Gastroesophageal sphincter (tissue), 4 donors: ENCODE data around the gene ANKRD35. TPM values are rescaled to one million over a fixed set of nuclear protein-coding genes. Genes with fewer than 3 reads are reported as not detected.
"Not testable (repeated sequence)": the region's sequence is repeated elsewhere in the genome, so short reads cannot be mapped to it uniquely, and the experiment has no call there.

Source experiments
- ATAC-seq: fragments of 150-250 bp; one replicate; pipeline ENCODE4 v1.9.1; 2016; ENCODE audit warnings: mild to moderate bottlenecking, moderate library complexity
- H3K27ac ChIP-seq, 4 donors: fragments of 200-600 bp; sonication (generic) in 3 of 4; 1 replicate in 3 of 4; 2 replicates in 1 of 4; pipeline ENCODE4 v1.5.1; 2016 to 2019
- H3K27me3 ChIP-seq: fragments of 200-600 bp; sonication (generic); one replicate; pipeline ENCODE4 v1.5.1; 2019
- H3K36me3 ChIP-seq, 2 donors: fragments of 200-600 bp; sonication (generic); one replicate each; pipeline ENCODE4 v1.5.1; 2019; ENCODE audit warnings: control low read depth in 1 of 2
- H3K4me1 ChIP-seq, 3 donors: fragments of 200-600 bp; sonication (generic); 1 replicate in 2 of 3; 2 replicates in 1 of 3; pipeline ENCODE4 v1.5.1; 2016 to 2019; ENCODE audit warnings: control low read depth in 2 of 3
- H3K4me3 ChIP-seq, 2 donors: fragments of 200-600 bp; sonication (generic); one replicate each; pipeline ENCODE4 v1.5.1; 2019; ENCODE audit warnings: mild to moderate bottlenecking in 1 of 2, moderate library complexity in 1 of 2
- H3K9me3 ChIP-seq, 3 donors: fragments of 200-600 bp; sonication (generic); one replicate each; pipeline ENCODE4 v1.5.1; 2017 to 2019; ENCODE audit warnings: control low read depth in 2 of 3
- CTCF ChIP-seq, 4 experiments: fragments of 200-600 bp in 2 of 4; fragments of 450-650 bp in 2 of 4; sonication (generic) in 1 of 4; IDR thresholded peaks; one replicate each; pipeline ENCODE4 v1.5.1; 2017 to 2019; ENCODE audit warnings: antibody characterized with exemption in 4 of 4, mild to moderate bottlenecking in 2 of 4, moderate library complexity in 2 of 4
- EP300 ChIP-seq: sonication (generic); formaldehyde crosslinking; IDR thresholded peaks from one replicate; pipeline ENCODE4 v1.6.1; 2017; ENCODE audit warnings: antibody characterized with exemption, mild to moderate bottlenecking
- POLR2A ChIP-seq, 2 donors: fragments of 450-650 bp; IDR thresholded peaks; one replicate each; pipeline ENCODE4 v1.6.1; 2017; ENCODE audit warnings: antibody characterized with exemption in 2 of 2, mild to moderate bottlenecking in 2 of 2, moderate library complexity in 1 of 2
- POLR2AphosphoS5 ChIP-seq: sonication (generic); formaldehyde crosslinking; IDR thresholded peaks from one replicate; pipeline ENCODE4 v1.6.1; 2017; ENCODE audit warnings: antibody characterized with exemption
- WGBS, 2 donors: methylation state at CpG; one replicate each; pipeline ENCODE4 v1.1.5; 2018; ENCODE audit warnings: low coverage in 1 of 2; 5-methylcytosine and 5-hydroxymethylcytosine counted together
- total RNA-seq, 4 donors: library from RNA; depleted of rRNA; stranded (reverse); fragments of >200 nt; gene quantifications; one replicate each; pipeline ENCODE4 v1.1.0, GENCODE V29; 2016

ANKRD35 gene
- total RNA-seq, 4 donors from 2014 or later: 5.2 to 13.7 (median 7.9) TPM

- TF ChIP-seq CTCF (IDR thresholded peaks at IDR 0.05) (no peak), EP300 (no peak), POLR2A (IDR thresholded peaks at IDR 0.05) (no peak), POLR2AphosphoS5 (no peak)
- Histone ChIP-seq H3K9me3 (no peaks in the 10 kb centered on the region), H3K4me3 (no peak overlapping the region), H3K27me3 (no peaks in the 10 kb centered on the region), H3K4me1 (peaks cover 7 to 37% (median 24%) of the 10 kb centered on the region in 3 donors), H3K27ac (no peak overlapping the region), H3K36me3 (peaks cover 0 to 30% of the 10 kb centered on the region in 2 donors)
- 58 to 61% methylated on average over 2 of the region's 2 CpGs for WGBS, 2 donors
- no peak for ATAC-seq
Measured at GRCh38 chr1:145922266-145922665, 36.6 kb upstream of the ANKRD35 start.

- H3K4me3 ChIP-seq: peak overlapping the region in 1 of 2 donors; percentile 81
- 88 to 95% methylated on average over 2 to 3 of the region's 4 CpGs for WGBS, 2 donors
Measured at GRCh38 chr1:145920297-145920696, 34.6 kb upstream of the ANKRD35 start.

GRCh38 chr1:145918992-145919939 lies 33.6 kb upstream of the ANKRD35 start:
- peaks cover 3 to 35% (median 22%) of the 10 kb centered on the region in 3 donors for H3K4me1 ChIP-seq
- no peaks in the 10 kb centered on the region for H3K9me3 ChIP-seq
- H3K4me3 ChIP-seq: peak overlapping the region; percentile 74 to 81
- ATAC-seq: peak; percentile 9
- peaks cover 0 to 50% of the 10 kb centered on the region in 2 donors for H3K36me3 ChIP-seq
- H3K27me3 ChIP-seq: no peaks in the 10 kb centered on the region
- TF ChIP-seq POLR2AphosphoS5 (no peak), POLR2A (IDR thresholded peaks at IDR 0.05) (no peak), CTCF (IDR thresholded peaks at IDR 0.05) (no peak), EP300 (no peak)
- 0 to 3% methylated on average over 6 to 9 of the region's 33 CpGs for WGBS, 2 donors
- H3K27ac ChIP-seq: peak overlapping the region; percentile 43 to 92 (median 87)

More at GRCh38 chr1:145920297-145920696, 34.6 kb upstream of the ANKRD35 start:
- peaks cover 0 to 40% of the 10 kb centered on the region in 2 donors for H3K36me3 ChIP-seq
- H3K4me1 ChIP-seq: peaks cover 3 to 35% (median 22%) of the 10 kb centered on the region in 3 donors
- not testable (repeated sequence) for ATAC-seq, H3K27ac ChIP-seq, H3K27me3 ChIP-seq, H3K9me3 ChIP-seq

- H3K27me3 ChIP-seq: no peaks in the 10 kb centered on the region
- no peaks in the 10 kb centered on the region for H3K9me3 ChIP-seq
- 0% methylated on average over 1 to 11 of the region's 51 CpGs for WGBS, 2 donors
- H3K36me3 ChIP-seq: peaks cover 0 to 50% of the 10 kb centered on the region in 2 donors
- H3K27ac ChIP-seq: peak within 1 kb of the TSS; percentile 43 to 92 (median 87)
- peak within 1 kb of the TSS; percentile 74 to 81 for H3K4me3 ChIP-seq
- TF ChIP-seq POLR2AphosphoS5 (peak; percentile 92), EP300 (no peak), POLR2A (IDR thresholded peaks at IDR 0.05) (peak; percentile 26 to 63), CTCF (IDR thresholded peaks at IDR 0.05) (peak in 2 of 4 experiments; percentile 5 to 36)
- ATAC-seq: peak; percentile 95
- peaks cover 3 to 35% (median 22%) of the 10 kb centered on the region in 3 donors for H3K4me1 ChIP-seq
Measured at GRCh38 chr1:145918144-145918991, 32.7 kb upstream of the ANKRD35 start, which contains the start of gene PEX11B. Gene PEX11B, minus strand, starts transcription at chr1:145918717. Its CDS starts 29 bp downstream, at chr1:145918688.

- Histone ChIP-seq H3K4me3 (peak overlapping the region; percentile 74 to 81), H3K27me3 (no peaks in the 10 kb centered on the region), H3K27ac (peak overlapping the region in 3 of 4 donors; percentile 85 to 92 (median 89)), H3K36me3 (peaks cover 0 to 51% of the 10 kb centered on the region in 2 donors), H3K9me3 (no peaks in the 10 kb centered on the region), H3K4me1 (peaks cover 3 to 35% (median 22%) of the 10 kb centered on the region in 3 donors)
- ATAC-seq: no peak
- WGBS, 2 donors: 67% methylated on average over 5 of the region's 5 CpGs; no CpG with 5 or more reads in 1 of the 2 donors
- no peak for TF ChIP-seq POLR2AphosphoS5
- no peak for TF ChIP-seq CTCF (IDR thresholded peaks at IDR 0.05)
- no peak for TF ChIP-seq POLR2A (IDR thresholded peaks at IDR 0.05)
- TF ChIP-seq EP300: no peak
Measured at GRCh38 chr1:145917595-145917994, 31.9 kb upstream of the ANKRD35 start.
